GM12875 (cell line): ENCODE measurements around the gene CHAT.
"Not testable (repeated sequence)": the region's sequence is repeated elsewhere in the genome, so short reads cannot be mapped to it uniquely, and the experiment has no call there.

Source experiments
- H3K4me3 ChIP-seq: one replicate; pipeline ENCODE4 v1.5.1; 2011; ENCODE audit warnings: low read depth, low read length, control low read depth
- CTCF ChIP-seq: IDR thresholded peaks from 2 replicates; pipeline ENCODE4 v1.5.1; 2011; ENCODE audit warnings: low read depth, mild to moderate bottlenecking, control low read depth, inconsistent platforms, low read length, moderate library complexity, borderline replicate concordance; ENCODE audit not compliant: insufficient read depth

Gene CHAT

GRCh38 chr10:49668684-49669083 lies 54.8 kb downstream of the CHAT start:
- no peak overlapping the region for H3K4me3 ChIP-seq
- TF ChIP-seq CTCF, result no peak

- H3K4me3 ChIP-seq, result no peak overlapping the region
- TF ChIP-seq CTCF, result no peak
These were observed 65.1 kb downstream of the CHAT start for GRCh38 chr10:49678827-49679479.

GRCh38 chr10:49679480-49679893 lies 65.7 kb downstream of the CHAT start, which contains the start of gene C10orf53:
Gene C10orf53, plus strand, starts transcription at chr10:49679651. Its CDS starts 47 bp downstream, at chr10:49679698.
- TF ChIP-seq CTCF, result no peak
- H3K4me3 ChIP-seq, result no peak within 1 kb of the TSS

- not testable (repeated sequence) for H3K4me3 ChIP-seq
These were observed 68.6 kb downstream of the CHAT start for GRCh38 chr10:49682449-49682848.

- no peak overlapping the region for H3K4me3 ChIP-seq
- TF ChIP-seq CTCF, result no peak
These were observed 69.0 kb downstream of the CHAT start for GRCh38 chr10:49682879-49683278.

- TF ChIP-seq CTCF, result no peak
- no peak overlapping the region for H3K4me3 ChIP-seq
These were observed 72.8 kb downstream of the CHAT start for GRCh38 chr10:49686651-49687050.

- no peak overlapping the region for H3K4me3 ChIP-seq
- no peak for TF ChIP-seq CTCF
These were observed 74.5 kb downstream of the CHAT start for GRCh38 chr10:49688261-49688846.
